GM12878 (cell line): ENCODE results near the gene CALY. TPM values are rescaled to one million over a fixed set of nuclear protein-coding genes. Genes with fewer than 3 reads are reported as not detected.

Source experiments
- ATAC-seq: fragments of 200-7000 bp; cut with Tn5 transposase; 3 replicates; pipeline ENCODE4 v1.9.1; 2020; ENCODE audit warnings: mild to moderate bottlenecking, moderate library complexity
- BruUV-seq: library from RNA; stranded (reverse); fragments of 400-500 nt; replicated peaks from 2 replicates; lab custom pipeline; 2021; lab: Mats Ljungman, UMichigan
- CTCF ChIA-PET: fragments of 300-600 bp; sonication (Branson Sonifier 250); formaldehyde crosslinking; extraction: SDS; loops from one replicate; lab custom pipeline; 2021; ENCODE audit warnings: inconsistent platforms; lab: Yijun Ruan, JAX
- POLR2A ChIA-PET: fragments of 350-600 bp; formaldehyde crosslinking; extraction: SDS; loops from one replicate; lab custom pipeline; 2021; ENCODE audit warnings: inconsistent platforms; lab: Charles Lee
- RAD21 ChIA-PET: fragments of 300-600 bp; sonication (Branson Sonifier 250); formaldehyde crosslinking; loops from one replicate; lab custom pipeline; 2023; ENCODE audit warnings: antibody characterized with exemption; ENCODE audit not compliant: unreplicated experiment; lab: Charles Lee
- SMC1A ChIA-PET: fragments of 300-600 bp; sonication (Branson Sonifier 250); formaldehyde crosslinking; loops from one replicate; lab custom pipeline; 2023; ENCODE audit not compliant: unreplicated experiment, uncharacterized antibody; lab: Charles Lee
- DNase-seq: peaks from one replicate; pipeline ENCODE4 v3.0.0-alpha.2; 2011; ENCODE audit warnings: low read depth, low spot score
- FAIRE-seq: peaks from 3 replicates; lab custom pipeline; 2011; peaks lifted over from hg19 to GRCh38; lab: Jason Lieb, UNC
- H2AFZ ChIP-seq: 2 replicates; pipeline ENCODE4 v1.6.0; 2011; ENCODE audit warnings: low read depth, low read length, control low read depth; ENCODE audit not compliant: control insufficient read depth
- H3K27ac ChIP-seq: 2 replicates; pipeline ENCODE4 v1.5.1; 2011; ENCODE audit warnings: control low read depth; ENCODE audit not compliant: control insufficient read depth, insufficient read depth
- H3K27me3 ChIP-seq, 2 experiments: replicated peaks in 1 of 2; 2 replicates each; pipeline versions ENCODE4 v1.6.0 to v1.6.1; 2011; ENCODE audit warnings: low read length in 1 of 2; ENCODE audit not compliant: control insufficient read depth in 2 of 2, insufficient read depth in 2 of 2
- H3K36me3 ChIP-seq, 2 experiments: 2 replicates each; pipeline ENCODE4 v1.5.1; 2011; ENCODE audit warnings: low read length in 1 of 2; ENCODE audit not compliant: control insufficient read depth in 2 of 2, insufficient read depth in 2 of 2
- H3K4me1 ChIP-seq: 2 replicates; pipeline ENCODE4 v1.6.1; 2011; ENCODE audit warnings: mild to moderate bottlenecking, low read length, moderate library complexity, mixed read lengths; ENCODE audit not compliant: control insufficient read depth, insufficient read depth
- H3K4me2 ChIP-seq: 2 replicates; pipeline ENCODE4 v1.6.0; 2011; ENCODE audit warnings: control low read depth; ENCODE audit not compliant: control insufficient read depth, insufficient read depth
- H3K4me3 ChIP-seq: fragments of 200-600 bp; sonication (generic); 2 replicates; pipeline ENCODE4 v1.5.1; 2016
- H3K79me2 ChIP-seq: 2 replicates; pipeline ENCODE4 v1.6.0; 2011; ENCODE audit warnings: low read length; ENCODE audit not compliant: control insufficient read depth, insufficient read depth
- H3K9ac ChIP-seq: 2 replicates; pipeline ENCODE4 v1.8.0; 2011; ENCODE audit warnings: low read length, control low read depth, mixed read lengths; ENCODE audit not compliant: control insufficient read depth, insufficient read depth
- H3K9me3 ChIP-seq: replicated peaks from 3 replicates; pipeline ENCODE4 v1.5.1; 2011; ENCODE audit warnings: mild to moderate bottlenecking, low read length; ENCODE audit not compliant: control insufficient read depth, insufficient read depth
- H4K20me1 ChIP-seq: 2 replicates; pipeline ENCODE4 v1.6.0; 2011; ENCODE audit not compliant: control insufficient read depth, insufficient read depth
- CBX5 ChIP-seq: sonication (generic); IDR thresholded peaks from 2 replicates; pipeline ENCODE4 v1.6.1; 2016; ENCODE audit warnings: low read depth, moderate library complexity, mild to moderate bottlenecking, inconsistent platforms
- CHD4 ChIP-seq: fragments of 200-600 bp; sonication (generic); IDR thresholded peaks from 2 replicates; pipeline ENCODE4 v1.6.1; 2016; ENCODE audit warnings: mild to moderate bottlenecking
- E2F8 ChIP-seq: fragments of 450-650 bp; IDR thresholded peaks from 2 replicates; pipeline ENCODE4 v1.6.1; 2018; ENCODE audit warnings: mild to moderate bottlenecking, low read depth, moderate library complexity; ENCODE audit not compliant: partially characterized antibody
- FOXK2 ChIP-seq: fragments of 450-650 bp; IDR thresholded peaks from 2 replicates; pipeline ENCODE4 v1.6.1; 2017; ENCODE audit warnings: mild to moderate bottlenecking, moderate library complexity
- IKZF1 ChIP-seq: fragments of 450-650 bp; conservative IDR thresholded peaks from 2 replicates; pipeline ENCODE4 v1.6.1; 2017; ENCODE audit warnings: antibody characterized with exemption, mild to moderate bottlenecking
- JUNB ChIP-seq: IDR thresholded peaks from 2 replicates; pipeline ENCODE4 v1.6.1; 2016; ENCODE audit warnings: antibody characterized with exemption, mild to moderate bottlenecking
- MEF2A ChIP-seq: IDR thresholded peaks from 2 replicates; pipeline ENCODE4 v1.6.1; 2011; ENCODE audit warnings: low read depth, mild to moderate bottlenecking, low read length, moderate library complexity; ENCODE audit not compliant: insufficient read depth
- MEF2B ChIP-seq: fragments of 450-650 bp; IDR thresholded peaks from 2 replicates; pipeline ENCODE4 v1.6.1; 2018; ENCODE audit warnings: mild to moderate bottlenecking, moderate library complexity; ENCODE audit not compliant: partially characterized antibody, poor library complexity, severe bottlenecking
- POU2F2 ChIP-seq: IDR thresholded peaks from 3 replicates; pipeline ENCODE4 v1.6.1; 2011; ENCODE audit warnings: low read depth, mild to moderate bottlenecking, low read length, borderline replicate concordance
- SMAD1 ChIP-seq: fragments of 450-650 bp; IDR thresholded peaks from 2 replicates; pipeline ENCODE4 v1.6.1; 2018; ENCODE audit warnings: mild to moderate bottlenecking, low read depth; ENCODE audit not compliant: partially characterized antibody
- SREBF1 ChIP-seq: IDR thresholded peaks from 2 replicates; pipeline ENCODE4 v1.6.1; 2012; ENCODE audit warnings: mild to moderate bottlenecking, low read length
- STAT1 ChIP-seq: fragments of 450-650 bp; conservative IDR thresholded peaks from 2 replicates; pipeline ENCODE4 v1.6.1; 2014; ENCODE audit warnings: antibody characterized with exemption, mild to moderate bottlenecking
- TBL1XR1 ChIP-seq: IDR thresholded peaks from 2 replicates; pipeline ENCODE4 v1.6.1; 2012; ENCODE audit warnings: low read depth, low read length, improper control_type of control experiment
- ZSCAN29 ChIP-seq: fragments of 450-650 bp; IDR thresholded peaks from 2 replicates; pipeline ENCODE4 v1.6.1; 2017; ENCODE audit warnings: mild to moderate bottlenecking, moderate library complexity
- ZZZ3 ChIP-seq: IDR thresholded peaks from 2 replicates; pipeline ENCODE4 v1.6.1; 2011; ENCODE audit warnings: low read depth; ENCODE audit not compliant: control insufficient read depth, insufficient read length
- WGBS: methylation state at CpG from one replicate; pipeline ENCODE4 v1.1.6; 2016; ENCODE audit warnings: low lambda C conversion rate; ENCODE audit not compliant: insufficient replicate concordance, insufficient coverage; ENCODE audit errors: missing lambda C conversion rate; 5-methylcytosine and 5-hydroxymethylcytosine counted together
- in situ Hi-C: fragments of 300-500 bp; cut with MboI; formaldehyde crosslinking; loops from 9 replicates; pipeline ENCODE4 v1.14.3; 2018; ENCODE audit warnings: mixed read lengths
- intact Hi-C: fragments of 100-400 bp; cut with micrococcal nuclease; formaldehyde crosslinking; loops from one replicate; pipeline ENCODE4 v1.14.2; 2022; ENCODE audit not compliant: unreplicated experiment
- polyA plus RNA-seq, 11 experiments: library from polyadenylated mRNA; depleted of rRNA in 4 of 11; unstranded in 6 of 11; stranded (reverse) in 5 of 11; fragments of >200 nt; fragmentation: Nextera tagmentation in 4 of 11; fragmentation: Illumina TruSeq in 1 of 11; extraction: Ambion mirVana in 4 of 11; extraction: Trizol in 1 of 11; gene quantifications; 1 replicate in 1 of 11; 2 replicates in 10 of 11; pipeline versions ENCODE4 v1.2.1 to v1.2.3, GENCODE V29; 2011 to 2016; ENCODE audit warnings: inconsistent platforms in 2 of 11, missing spikeins in 2 of 11, low read depth in 1 of 11
- total RNA-seq, 4 experiments: library from RNA; depleted of rRNA in 3 of 4; stranded (reverse); fragments of >200 nt in 3 of 4; fragmentation: Illumina TruSeq in 1 of 4; extraction: Trizol in 1 of 4; gene quantifications; 2 replicates each; pipeline versions ENCODE4 v1.2.1 to v1.2.3, GENCODE V29; 2013 to 2021

CALY gene
- total and polyA plus RNA-seq, 10 of the 15 experiments (the other 5 are each of a cell fraction or from before 2014, with no cell fraction given) = 0.07 TPM; not detected in 9

- TF ChIP-seq E2F8 = no peak
- TF ChIP-seq, all 136 proteins: peak for 0
These were observed 8.0 kb downstream of the CALY start (continued) for GRCh38 chr10:133328358-133329343.

GRCh38 chr10:133327651-133328357, 8.9 kb downstream of the CALY start:
- H3K4me2 ChIP-seq = no peak overlapping the region
- no peaks in the 10 kb centered on the region for H4K20me1 ChIP-seq
- no peaks in the 10 kb centered on the region for H3K79me2 ChIP-seq
- intact Hi-C loops = loop anchor here (2.0 to 5.0 kb wide), 2 partner anchors 64 to 281 kb away; partner anchors contain the start of gene MTG1
- ChIA-PET POLR2A (interaction anchor here (1.0 kb wide), 1 partner anchor 62 kb away, joined by 3 read pairs; no protein-coding TSS in a partner anchor), RAD21 (no interaction called here), CTCF (interaction anchor here (1.0 to 3.8 kb wide), 3 partner anchors 20 to 192 kb away, joined by 3 to 36 read pairs (median 24); no protein-coding TSS in a partner anchor), SMC1A (no interaction called here)
- FAIRE-seq (no peak), DNase-seq (no peak), ATAC-seq (no peak)
- H3K27me3 ChIP-seq = peaks cover 4 to 9% of the 10 kb centered on the region in 2 experiments
- H3K36me3 ChIP-seq = no peaks in the 10 kb centered on the region
- no peak overlapping the region for H2AFZ ChIP-seq
- H3K9me3 ChIP-seq = no peaks in the 10 kb centered on the region
- BruUV-seq = no TSS peak
- H3K9ac ChIP-seq = no peak overlapping the region
- in situ Hi-C loops = loop anchor here (5.0 kb wide), 1 partner anchor 169 kb away; no protein-coding TSS in a partner anchor
- no peaks in the 10 kb centered on the region for H3K4me1 ChIP-seq
- WGBS = 15% methylated on average over 12 of the region's 12 CpGs
- no peak overlapping the region for H3K4me3 ChIP-seq
- H3K27ac ChIP-seq = no peak overlapping the region
- no peak for TF ChIP-seq FOXK2
- TF ChIP-seq ZSCAN29 = no peak
- TF ChIP-seq CHD4 = no peak
- TF ChIP-seq SMAD1 = no peak
- no peak for TF ChIP-seq JUNB
- TF ChIP-seq MEF2A = no peak
- TF ChIP-seq POU2F2 = no peak
- TF ChIP-seq IKZF1 = no peak
- no peak for TF ChIP-seq E2F8
- TF ChIP-seq ZZZ3 = no peak
- TF ChIP-seq SREBF1 = no peak
- no peak for TF ChIP-seq TBL1XR1
- no peak for TF ChIP-seq MEF2B
- no peak for TF ChIP-seq STAT1
- no peak for TF ChIP-seq CBX5
